ENCODE data around the gene KIAA1328. TPM values are rescaled to one million over a fixed set of nuclear protein-coding genes. Genes with fewer than 3 reads are reported as not detected.

Gene KIAA1328
- total RNA-seq, 1 donor from 2014 or later, result 11.5 TPM

DNA sequence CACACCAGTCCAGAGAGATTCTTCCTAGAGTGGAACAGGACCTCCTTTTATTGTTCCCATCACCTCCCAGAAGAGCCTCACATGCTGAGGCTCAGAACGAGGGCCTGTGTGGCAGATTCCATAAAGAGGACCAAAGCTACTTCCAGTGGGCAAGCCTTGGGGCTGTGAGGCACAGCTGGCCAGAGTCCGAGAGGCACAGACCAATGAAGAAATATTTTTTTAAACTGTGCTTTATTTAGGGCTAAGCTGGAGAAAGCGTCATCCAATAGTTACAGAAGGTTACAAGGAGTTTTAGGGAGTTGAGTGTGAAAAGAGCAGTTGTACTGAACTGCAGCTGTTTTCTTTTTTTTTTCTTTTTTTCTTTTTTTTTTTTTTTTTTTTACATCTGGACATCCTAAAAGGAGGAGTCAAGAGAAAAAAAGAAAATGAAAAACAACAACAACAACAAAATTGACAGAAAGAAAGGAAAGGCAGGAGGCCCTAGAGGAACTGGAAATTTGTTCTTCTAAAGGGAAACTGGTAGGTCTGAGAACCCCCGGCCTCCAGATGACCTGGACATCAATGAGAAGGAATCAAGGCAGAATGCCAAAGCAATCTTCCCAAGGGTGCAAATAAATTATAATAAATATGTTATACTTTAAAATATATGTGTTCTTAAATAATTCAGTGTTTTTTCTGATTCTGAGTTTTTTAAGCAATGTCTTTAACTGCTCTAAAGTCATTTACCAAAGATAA is 414.1 kb downstream of the KIAA1328 start:
- DNase-seq (ENCODE audit: low spot score), result no peak
- H3K79me2 ChIP-seq (ENCODE audit: low read depth), result no peaks in the 10 kb centered on the region
- no peaks in the 10 kb centered on the region for H3K4me1 ChIP-seq
- peak overlapping the region; percentile 68 for H3K4me2 ChIP-seq
- no peaks in the 10 kb centered on the region for H3K9me3 Mint-ChIP-seq
- peaks cover 39% of the 10 kb centered on the region for H3K27me3 ChIP-seq
- H3K27ac ChIP-seq, result no peak overlapping the region
- TF ChIP-seq EZH2phosphoT487 (IDR thresholded peaks at IDR 0.05) (no peak), EZH2 (IDR thresholded peaks at IDR 0.05) (no peak)
- TF ChIP-seq, protein P1, sequence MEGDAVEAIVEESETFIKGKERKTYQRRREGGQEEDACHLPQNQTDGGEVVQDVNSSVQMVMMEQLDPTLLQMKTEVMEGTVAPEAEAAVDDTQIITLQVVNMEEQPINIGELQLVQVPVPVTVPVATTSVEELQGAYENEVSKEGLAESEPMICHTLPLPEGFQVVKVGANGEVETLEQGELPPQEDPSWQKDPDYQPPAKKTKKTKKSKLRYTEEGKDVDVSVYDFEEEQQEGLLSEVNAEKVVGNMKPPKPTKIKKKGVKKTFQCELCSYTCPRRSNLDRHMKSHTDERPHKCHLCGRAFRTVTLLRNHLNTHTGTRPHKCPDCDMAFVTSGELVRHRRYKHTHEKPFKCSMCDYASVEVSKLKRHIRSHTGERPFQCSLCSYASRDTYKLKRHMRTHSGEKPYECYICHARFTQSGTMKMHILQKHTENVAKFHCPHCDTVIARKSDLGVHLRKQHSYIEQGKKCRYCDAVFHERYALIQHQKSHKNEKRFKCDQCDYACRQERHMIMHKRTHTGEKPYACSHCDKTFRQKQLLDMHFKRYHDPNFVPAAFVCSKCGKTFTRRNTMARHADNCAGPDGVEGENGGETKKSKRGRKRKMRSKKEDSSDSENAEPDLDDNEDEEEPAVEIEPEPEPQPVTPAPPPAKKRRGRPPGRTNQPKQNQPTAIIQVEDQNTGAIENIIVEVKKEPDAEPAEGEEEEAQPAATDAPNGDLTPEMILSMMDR (IDR thresholded peaks at IDR 0.05), result no peak
- peaks cover 2% of the 10 kb centered on the region for H3K4me1 Mint-ChIP-seq
- no peak overlapping the region for H3K27ac Mint-ChIP-seq
- no peaks in the 10 kb centered on the region for H3K9me3 ChIP-seq (ENCODE audit: low read depth)
- no peak overlapping the region for H3K9ac ChIP-seq
- peaks cover 20% of the 10 kb centered on the region for H3K27me3 Mint-ChIP-seq (ENCODE audit: insufficient read depth, low read depth)
- no peaks in the 10 kb centered on the region for H3K36me3 Mint-ChIP-seq
- peaks cover 3% of the 10 kb centered on the region for H4K20me1 ChIP-seq (ENCODE audit: low read depth)
- H3K4me3 ChIP-seq, result no peak overlapping the region
- H2AFZ ChIP-seq (replicated peaks), result no peak overlapping the region
- no peaks in the 10 kb centered on the region for H3K36me3 ChIP-seq
- H3F3A ChIP-seq (ENCODE audit: low read depth), result no peaks in the 10 kb centered on the region
- no peak overlapping the region for H3K4me3 Mint-ChIP-seq

DNA sequence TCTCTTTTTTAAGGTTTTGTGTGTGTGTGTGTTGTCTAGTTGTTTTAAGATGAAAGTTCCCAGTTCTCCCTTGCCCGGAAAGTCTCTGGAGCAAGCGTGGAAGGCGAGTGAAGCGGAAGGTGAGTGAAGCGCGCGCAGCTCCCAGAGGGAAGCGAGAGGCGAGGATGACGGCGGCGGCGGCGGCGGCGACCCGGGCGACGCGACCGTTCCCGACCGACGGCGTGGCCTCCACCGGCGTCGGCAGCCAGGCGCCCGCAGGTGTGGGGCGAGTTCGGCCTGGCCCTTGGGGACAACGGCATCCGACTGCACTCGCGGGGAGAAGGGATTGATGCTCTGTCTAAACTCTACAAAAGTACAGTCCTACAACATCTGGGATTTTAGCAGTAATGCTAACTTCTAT is 414.8 kb downstream of the KIAA1328 start:
- Mint-ChIP-seq H3K4me1 (peaks cover 5% of the 10 kb centered on the region), H3K27ac (no peak overlapping the region), H3K36me3 (no peaks in the 10 kb centered on the region), H3K9me3 (no peaks in the 10 kb centered on the region), H3K4me3 (peak overlapping the region; percentile 11), H3K27me3 (ENCODE audit: insufficient read depth, low read depth) (peaks cover 18% of the 10 kb centered on the region)
- Histone ChIP-seq H3K4me3 (no peak overlapping the region), H3K9me3 (ENCODE audit: low read depth) (no peaks in the 10 kb centered on the region), H3K9ac (no peak overlapping the region), H3K36me3 (no peaks in the 10 kb centered on the region), H4K20me1 (ENCODE audit: low read depth) (peaks cover 3% of the 10 kb centered on the region), H2AFZ (replicated peaks) (no peak overlapping the region), H3F3A (ENCODE audit: low read depth) (no peaks in the 10 kb centered on the region), H3K79me2 (ENCODE audit: low read depth) (no peaks in the 10 kb centered on the region), H3K27ac (no peak overlapping the region), H3K27me3 (peaks cover 39% of the 10 kb centered on the region), H3K4me2 (peak overlapping the region; percentile 68), H3K4me1 (no peaks in the 10 kb centered on the region)
- TF ChIP-seq, protein P1 (IDR thresholded peaks at IDR 0.05), result no peak
- TF ChIP-seq EZH2 (IDR thresholded peaks at IDR 0.05), result peak; percentile 63
- DNase-seq (ENCODE audit: low spot score), result peak; percentile 67

DNA sequence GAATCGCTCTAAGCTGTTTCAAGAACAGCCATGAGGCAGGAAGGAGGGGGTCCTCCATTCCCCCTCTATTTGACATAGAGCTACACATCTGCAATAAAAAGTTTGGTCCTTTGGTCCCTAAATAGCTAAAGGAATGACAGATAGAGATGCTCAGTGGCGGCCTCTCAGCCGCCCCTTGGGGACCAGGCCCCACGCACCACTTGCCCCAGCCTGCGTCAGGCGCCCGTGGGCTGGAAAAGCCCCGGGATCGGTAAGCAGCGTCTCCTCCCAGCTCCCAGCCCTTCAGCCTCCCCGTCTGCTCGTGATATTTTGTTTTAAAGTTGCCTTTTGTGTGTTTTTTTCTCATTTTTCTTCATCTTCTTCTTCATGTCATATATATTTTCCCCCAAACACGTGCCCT is 415.7 kb downstream of the KIAA1328 start:
- H3K4me1 Mint-ChIP-seq, result peaks cover 5% of the 10 kb centered on the region
- Histone ChIP-seq H3F3A (ENCODE audit: low read depth) (no peaks in the 10 kb centered on the region), H3K79me2 (ENCODE audit: low read depth) (no peaks in the 10 kb centered on the region), H3K27me3 (peaks cover 39% of the 10 kb centered on the region), H3K9me3 (ENCODE audit: low read depth) (no peaks in the 10 kb centered on the region), H2AFZ (replicated peaks) (no peak overlapping the region), H3K4me3 (no peak overlapping the region), H3K4me2 (no peak overlapping the region), H3K4me1 (no peaks in the 10 kb centered on the region), H4K20me1 (ENCODE audit: low read depth) (peaks cover 3% of the 10 kb centered on the region), H3K9ac (no peak overlapping the region), H3K27ac (no peak overlapping the region), H3K36me3 (no peaks in the 10 kb centered on the region)
- H3K4me3 Mint-ChIP-seq, result no peak overlapping the region
- no peak overlapping the region for H3K27ac Mint-ChIP-seq
- DNase-seq (ENCODE audit: low spot score), result no peak
- TF ChIP-seq EZH2 (IDR thresholded peaks at IDR 0.05) (no peak), EZH2phosphoT487 (IDR thresholded peaks at IDR 0.05) (no peak)
- TF ChIP-seq, protein P1 (IDR thresholded peaks at IDR 0.05), result no peak
- no peaks in the 10 kb centered on the region for H3K9me3 Mint-ChIP-seq
- H3K27me3 Mint-ChIP-seq (ENCODE audit: insufficient read depth, low read depth), result peaks cover 14% of the 10 kb centered on the region
- H3K36me3 Mint-ChIP-seq, result no peaks in the 10 kb centered on the region

Data from neural progenitor cell (in vitro differentiated cells).